K562 (cell line): ENCODE data around the gene MAD1L1. TPM values are rescaled to one million over a fixed set of nuclear protein-coding genes. Genes with fewer than 3 reads are reported as not detected.
A peak's percentile ranks its signal among the peaks of the same experiment; 100 is the strongest.

Experiments used
- ATAC-seq: fragments of 200-7000 bp; cut with Tn5 transposase; 3 replicates; pipeline ENCODE4 v1.9.1; 2020; ENCODE audit warnings: moderate library complexity
- BruUV-seq: library from RNA; stranded (reverse); fragments of 400-500 nt; replicated peaks from 2 replicates; lab custom pipeline; 2021; lab: Mats Ljungman, UMichigan
- CTCF ChIA-PET: fragments of 300-600 bp; formaldehyde crosslinking; extraction: SDS; loops from one replicate; lab custom pipeline; 2021; ENCODE audit warnings: low intra/inter-chr PET ratio; lab: Yijun Ruan, JAX
- POLR2A ChIA-PET: fragments of 300-600, 350-650 bp; sonication (Branson Sonifier 250); formaldehyde crosslinking; extraction: SDS; loops from one replicate; lab custom pipeline; 2021; ENCODE audit warnings: antibody characterized with exemption, inconsistent platforms; lab: Yijun Ruan, JAX
- DNase-seq, 4 experiments: peaks; one replicate each; pipeline versions ENCODE4 v3.0.0 to v3.0.0-alpha.2; 2011 to 2018; ENCODE audit warnings: low spot score in 3 of 4, mixed read lengths in 3 of 4; ENCODE audit errors: extremely low read depth in 1 of 4
- FAIRE-seq: peaks from 2 replicates; lab custom pipeline; 2011; peaks lifted over from hg19 to GRCh38; lab: Jason Lieb, UNC
- H2AFZ ChIP-seq: 2 replicates; pipeline ENCODE4 v1.6.0; 2011; ENCODE audit warnings: low read depth, low read length, control low read depth, inconsistent platforms
- H3K27ac ChIP-seq: fragments of 200-600 bp; 3 replicates; pipeline ENCODE4 v1.8.0; 2011; ENCODE audit warnings: low read depth, mild to moderate bottlenecking, control low read depth, inconsistent platforms, low read length, moderate library complexity, mixed read lengths; ENCODE audit errors: extremely low read depth
- H3K27me3 ChIP-seq, 2 experiments: fragments of 300-600 bp in 1 of 2; 2 replicates in 1 of 2; 3 replicates in 1 of 2; pipeline versions ENCODE4 v1.6.0 to v1.8.0; 2011; ENCODE audit warnings: inconsistent platforms in 2 of 2, low read length in 2 of 2, mild to moderate bottlenecking in 1 of 2, mixed read lengths in 1 of 2, moderate library complexity in 1 of 2; ENCODE audit not compliant: control insufficient read depth in 2 of 2, insufficient read depth in 2 of 2
- H3K36me3 ChIP-seq: fragments of 300-600 bp; 3 replicates; pipeline ENCODE4 v1.8.0; 2011; ENCODE audit warnings: mild to moderate bottlenecking, low read length, inconsistent platforms; ENCODE audit not compliant: control insufficient read depth, insufficient read depth
- H3K4me1 ChIP-seq, 2 experiments: fragments of 200-600 bp in 1 of 2; replicated peaks in 1 of 2; 2 replicates in 1 of 2; 3 replicates in 1 of 2; pipeline versions ENCODE4 v1.5.1 to v1.8.0; 2011; ENCODE audit warnings: inconsistent platforms in 2 of 2, low read length in 2 of 2, mild to moderate bottlenecking in 1 of 2, mixed read lengths in 1 of 2, moderate library complexity in 1 of 2; ENCODE audit not compliant: control insufficient read depth in 2 of 2, insufficient read depth in 2 of 2
- H3K4me2 ChIP-seq: 2 replicates; pipeline ENCODE4 v1.6.1; 2011; ENCODE audit warnings: low read length, control low read depth, inconsistent platforms, mixed read lengths; ENCODE audit not compliant: insufficient read depth
- H3K4me3 ChIP-seq: fragments of 200-600 bp; sonication (generic), shearing (Covaris generic); 2 replicates; pipeline ENCODE4 v1.5.1; 2016; ENCODE audit warnings: control low read depth, inconsistent platforms
- H3K79me2 ChIP-seq: fragments of 200-600 bp; 3 replicates; pipeline ENCODE4 v1.8.0; 2011; ENCODE audit warnings: low read length, inconsistent platforms; ENCODE audit not compliant: control insufficient read depth, insufficient read depth
- H3K9ac ChIP-seq, 2 experiments: 2 replicates each; pipeline versions ENCODE4 v1.6.0 to v1.6.1; 2011; ENCODE audit warnings: low read depth in 2 of 2, low read length in 2 of 2, control low read depth in 1 of 2, inconsistent platforms in 1 of 2, mild to moderate bottlenecking in 1 of 2, mixed read lengths in 1 of 2; ENCODE audit not compliant: insufficient read depth in 1 of 2
- H3K9me1 ChIP-seq: one replicate; pipeline ENCODE4 v1.6.0; 2011; ENCODE audit warnings: inconsistent platforms, mild to moderate bottlenecking, low read length, moderate library complexity; ENCODE audit not compliant: control insufficient read depth, insufficient read depth
- H3K9me3 ChIP-seq: replicated peaks from 2 replicates; pipeline ENCODE4 v1.5.1; 2011; ENCODE audit warnings: low read depth, low read length, inconsistent platforms; ENCODE audit not compliant: control insufficient read depth, insufficient read depth
- H4K20me1 ChIP-seq: replicated peaks from 2 replicates; pipeline ENCODE4 v1.6.1; 2011; ENCODE audit warnings: low read length, inconsistent platforms, mixed read lengths; ENCODE audit not compliant: control insufficient read depth, insufficient read depth
- HDAC3 ChIP-seq: fragments of 450-650 bp; IDR thresholded peaks from 2 replicates; pipeline ENCODE4 v1.6.1; 2018; ENCODE audit warnings: borderline replicate concordance, mild to moderate bottlenecking, moderate library complexity; ENCODE audit not compliant: partially characterized antibody
- HMGN3 ChIP-seq: IDR thresholded peaks from 2 replicates; pipeline ENCODE4 v1.6.1; 2011; ENCODE audit warnings: borderline replicate concordance, low read depth, mild to moderate bottlenecking, mixed read lengths, low read length; ENCODE audit not compliant: insufficient read length; ENCODE audit errors: extremely low read depth
- JUNB ChIP-seq: fragments of 450-650 bp; formaldehyde crosslinking; conservative IDR thresholded peaks from 2 replicates; pipeline ENCODE4 v1.4.0; 2020; ENCODE audit warnings: mild to moderate bottlenecking
- KDM5B ChIP-seq: fragments of 200-600 bp; sonication (generic); IDR thresholded peaks from 2 replicates; pipeline ENCODE4 v1.6.1; 2012; ENCODE audit warnings: low read depth, mild to moderate bottlenecking, moderate library complexity, low read length, control low read depth, inconsistent platforms; ENCODE audit not compliant: insufficient replicate concordance
- MCM2 ChIP-seq: fragments of 450-650 bp; IDR thresholded peaks from 2 replicates; pipeline ENCODE4 v1.6.1; 2017; ENCODE audit warnings: low read depth, mild to moderate bottlenecking
- MTA3 ChIP-seq: fragments of 450-650 bp; formaldehyde crosslinking; IDR thresholded peaks from 2 replicates; pipeline ENCODE4 v1.6.1; 2017; ENCODE audit warnings: mild to moderate bottlenecking, borderline replicate concordance
- PBX2 ChIP-seq, 2 experiments: IDR thresholded peaks in 1 of 2; conservative IDR thresholded peaks in 1 of 2; 2 replicates each; pipeline ENCODE4 v1.6.1; 2016; ENCODE audit warnings: low read depth in 2 of 2, mild to moderate bottlenecking in 1 of 2, missing compliant biosample characterization in 1 of 2, missing genetic modification characterization in 1 of 2, moderate library complexity in 1 of 2
- PKNOX1 ChIP-seq: fragments of 450-650 bp; IDR thresholded peaks from 2 replicates; pipeline ENCODE4 v1.6.1; 2016
- PML ChIP-seq: IDR thresholded peaks from 2 replicates; pipeline ENCODE4 v1.6.1; 2012; ENCODE audit warnings: low read length, inconsistent platforms
- PURB ChIP-seq: sonication (generic); formaldehyde crosslinking; IDR thresholded peaks from 2 replicates; pipeline ENCODE4 v1.9.0; 2021; ENCODE audit warnings: low read depth, mild to moderate bottlenecking, missing genetic modification reagents
- SIN3B ChIP-seq: fragments of 450-650 bp; IDR thresholded peaks from 2 replicates; pipeline ENCODE4 v1.6.1; 2017; ENCODE audit warnings: low read depth, mild to moderate bottlenecking, moderate library complexity
- ZNF124 ChIP-seq: sonication (generic); formaldehyde crosslinking; IDR thresholded peaks from 2 replicates; pipeline ENCODE4 v1.8.1; 2022; ENCODE audit warnings: missing genetic modification reagents
- WGBS: fragments of 100-300 bp; shearing (Covaris generic); methylation state at CpG from one replicate; pipeline ENCODE4 v1.1.6; 2016; ENCODE audit warnings: low coverage, mixed read lengths; ENCODE audit not compliant: insufficient coverage; ENCODE audit errors: missing lambda C conversion rate; 5-methylcytosine and 5-hydroxymethylcytosine counted together
- in situ Hi-C: fragments of 300-500 bp; cut with MboI; formaldehyde crosslinking; loops from 4 replicates; pipeline ENCODE4 v1.15.0; 2018; ENCODE audit warnings: inconsistent platforms, mixed read lengths
- intact Hi-C: fragments of 100-400 bp; cut with micrococcal nuclease; formaldehyde crosslinking; loops from 2 replicates; pipeline ENCODE4 v1.14.2; 2022
- polyA plus RNA-seq, 8 experiments: library from polyadenylated mRNA; depleted of rRNA in 4 of 8; stranded (reverse) in 5 of 8; unstranded in 3 of 8; fragments of >200 nt; fragmentation: Nextera tagmentation in 2 of 8; fragmentation: Illumina TruSeq in 1 of 8; extraction: Ambion mirVana in 2 of 8; extraction: Trizol in 1 of 8; gene quantifications; 2 replicates each; pipeline versions ENCODE4 v1.2.1 to v1.2.3, GENCODE V29; 2011 to 2014; ENCODE audit warnings: inconsistent platforms in 1 of 8, missing spikeins in 1 of 8
- total RNA-seq, 7 experiments: library from RNA; depleted of rRNA in 6 of 7; stranded (reverse); fragments of >200 nt in 6 of 7; fragmentation: Illumina TruSeq in 2 of 7; extraction: Trizol in 2 of 7; gene quantifications; 2 replicates each; pipeline versions ENCODE4 v1.2.1 to v1.2.3, GENCODE V29; 2011 to 2021; ENCODE audit warnings: low replicate concordance in 1 of 7

MAD1L1 gene
- total and polyA plus RNA-seq, 9 of the 15 experiments (the other 6 are each of a cell fraction or from before 2014, with no cell fraction given): 1.7 to 89.7 (median 18.0) TPM

- FAIRE-seq: no peak
- intact Hi-C loops (no loop called here), in situ Hi-C loops (no loop called here)
- no peaks in the 10 kb centered on the region for H3K9me1 ChIP-seq
- TF ChIP-seq PURB (CRISPR knock-in tag) (no peak), HDAC3 (no peak), PML (no peak), KDM5B (no peak), PBX2 (CRISPR knock-in tag; IDR thresholded peaks at IDR 0.05; ENCODE audit: low read depth) (no peak), PBX2 (tag; conservative IDR thresholded peaks at IDR 0.05; ENCODE audit: low read depth) (no peak), MTA3 (no peak), HMGN3 (no peak), MCM2 (no peak), SIN3B (no peak), PKNOX1 (no peak), JUNB (CRISPR knock-in tag) (no peak), ZNF124 (CRISPR knock-in tag) (no peak)
- no peak overlapping the region for H3K27ac ChIP-seq
- ChIA-PET POLR2A (interaction anchor here (0.6 to 1.0 kb wide), 2 partner anchors 59 to 314 kb away, joined by 3 read pairs; no protein-coding TSS in a partner anchor), CTCF (no interaction called here)
- no peaks in the 10 kb centered on the region for H3K9me3 ChIP-seq
- no peak for DNase-seq
- ATAC-seq: no peak
- H3K4me3 ChIP-seq: no peak overlapping the region
- H3K79me2 ChIP-seq: peaks cover 17% of the 10 kb centered on the region
- H3K4me2 ChIP-seq: no peak overlapping the region
- peak overlapping the region in 1 of 2 experiments; percentile 42; a peak in 1 of 4 replicates for H3K9ac ChIP-seq
- no peak overlapping the region for H2AFZ ChIP-seq
- peaks cover 12% of the 10 kb centered on the region; the same call in 2 of the 3 replicates for H3K36me3 ChIP-seq
- no peaks in the 10 kb centered on the region for H4K20me1 ChIP-seq
- H3K27me3 ChIP-seq: no peaks in the 10 kb centered on the region
- peaks cover 33 to 75% of the 10 kb centered on the region in 2 experiments for H3K4me1 ChIP-seq
- WGBS: 92% methylated on average over 17 of the region's 18 CpGs
- no TSS peak for BruUV-seq
Measured at GRCh38 chr7:2016021-2016631, 216.6 kb downstream of the MAD1L1 start.
